Naive thymus-derived CD8-positive, alpha-beta T cell (primary cell): ENCODE data around the gene KATNBL1. TPM values are rescaled to one million over a fixed set of nuclear protein-coding genes. Genes with fewer than 3 reads are reported as not detected.
"Not testable (repeated sequence)": the region's sequence is repeated elsewhere in the genome, so short reads cannot be mapped to it uniquely, and the experiment has no call there.

Source experiments
- ATAC-seq, 2 donors: fragments of 150-1000 bp; cut with Tn5 transposase in 1 of 2; sonication (Bioruptor Pico), chemical (Tn5 transposase) in 1 of 2; 1 replicate in 1 of 2; 2 replicates in 1 of 2; pipeline ENCODE4 v1.10.0; 2021; ENCODE audit warnings: mild to moderate bottlenecking in 2 of 2, moderate library complexity in 2 of 2
- POLR2A ChIA-PET: fragments of 350-600 bp; sonication (Branson Sonifier 250); formaldehyde crosslinking; loops from one replicate; lab custom pipeline; 2021; ENCODE audit warnings: antibody characterized with exemption; lab: Charles Lee
- DNase-seq, 10 donors: peaks; one replicate each; pipeline versions ENCODE4 v3.0.0 to v3.0.0-alpha.2; 2020 to 2022
- H3K27ac Mint-ChIP-seq, 10 donors: one replicate each; pipeline ENCODE4 v1.8.0; 2020 to 2022; ENCODE audit warnings: mild to moderate bottlenecking in 10 of 10, mixed read lengths in 10 of 10, moderate library complexity in 4 of 10, inconsistent platforms in 1 of 10
- H3K27me3 Mint-ChIP-seq, 5 donors: one replicate each; pipeline ENCODE4 v1.8.0; 2021 to 2022; ENCODE audit warnings: mixed read lengths in 5 of 5
- H3K36me3 Mint-ChIP-seq, 3 donors: one replicate each; pipeline ENCODE4 v1.8.0; 2020 to 2022; ENCODE audit warnings: mixed read lengths in 3 of 3, mild to moderate bottlenecking in 2 of 3, inconsistent platforms in 1 of 3
- H3K4me1 Mint-ChIP-seq, 4 donors: one replicate each; pipeline ENCODE4 v1.8.0; 2021 to 2022; ENCODE audit warnings: mixed read lengths in 4 of 4
- H3K4me3 Mint-ChIP-seq, 10 donors: one replicate each; pipeline ENCODE4 v1.8.0; 2020 to 2022; ENCODE audit warnings: mild to moderate bottlenecking in 10 of 10, mixed read lengths in 10 of 10, moderate library complexity in 6 of 10, inconsistent platforms in 1 of 10
- H3K9me3 Mint-ChIP-seq, 9 donors: one replicate each; pipeline ENCODE4 v1.8.0; 2020 to 2022; ENCODE audit warnings: mixed read lengths in 9 of 9, mild to moderate bottlenecking in 3 of 9, inconsistent platforms in 1 of 9, moderate library complexity in 1 of 9
- polyA plus RNA-seq, 3 donors: library from polyadenylated mRNA; unstranded; fragments of 300-500 nt; fragmentation: Illumina TruSeq; gene quantifications; one replicate each; pipeline ENCODE4 v1.2.3, GENCODE V29; 2021
- total RNA-seq, 8 experiments: library from RNA in 2 of 8; stranded (reverse) in 2 of 8; gene quantifications; one replicate each; pipeline ENCODE4 v1.2.3 and lab custom pipeline; 2021 to 2026

KATNBL1 gene
- total and polyA plus RNA-seq, 5 experiments from 2014 or later = 24.6 to 38.8 (median 34.3) TPM

DNA sequence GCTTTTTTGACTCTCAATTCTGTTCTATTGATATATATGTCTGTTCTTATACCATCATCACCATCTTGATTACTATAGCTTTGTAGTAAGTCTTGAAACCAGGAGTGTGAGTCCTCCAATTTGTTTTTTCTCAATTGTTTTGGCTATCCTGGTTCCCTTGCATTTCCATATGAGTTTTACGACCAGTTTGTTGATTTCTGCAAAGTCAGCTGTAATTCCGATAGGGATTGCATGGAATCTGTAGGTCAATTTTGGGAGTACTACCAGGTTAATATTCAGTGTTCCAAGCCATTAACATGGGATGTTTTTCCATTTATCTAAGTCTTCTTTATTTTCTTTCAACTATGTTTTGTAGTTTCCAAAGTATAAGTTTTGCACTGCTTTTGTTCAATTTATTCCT lies 81.0 kb downstream of the KATNBL1 start:
- POLR2A ChIA-PET = no interaction called here
- H3K27ac Mint-ChIP-seq = no peak overlapping the region

DNA sequence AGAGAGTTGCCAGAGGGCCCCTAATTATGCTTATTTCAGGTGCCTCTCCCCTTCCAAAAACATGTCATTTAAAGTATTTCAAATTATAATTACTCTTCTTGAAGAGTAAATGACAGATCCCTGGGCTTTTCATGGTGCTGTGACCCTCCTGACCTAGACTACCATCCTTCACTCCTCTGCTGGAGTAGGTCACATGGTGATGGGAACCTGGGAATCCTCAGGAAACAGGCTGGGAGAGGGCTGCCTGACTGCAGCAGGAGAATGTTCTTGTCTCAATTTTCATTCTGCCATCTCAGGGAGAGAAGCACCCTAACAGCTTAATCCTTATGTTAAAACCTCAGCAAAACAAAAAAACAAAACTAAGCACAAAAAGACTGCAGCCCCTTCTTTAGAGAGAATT lies 83.4 kb downstream of the KATNBL1 start:
- Mint-ChIP-seq H3K27me3 (peaks cover 0 to 5% (median 0%) of the 10 kb centered on the region in 5 donors), H3K4me1 (no peaks in the 10 kb centered on the region), H3K4me3 (no peak overlapping the region), H3K9me3 (peaks cover 0 to 9% (median 2%) of the 10 kb centered on the region in 9 donors), H3K36me3 (no peaks in the 10 kb centered on the region), H3K27ac (no peak overlapping the region)
- DNase-seq (no peak), ATAC-seq (no peak)
- POLR2A ChIA-PET = no interaction called here

More for the DNA sequence above, 81.0 kb downstream of the KATNBL1 start:
- no peaks in the 10 kb centered on the region for H3K4me1 Mint-ChIP-seq
- H3K27me3 Mint-ChIP-seq = no peaks in the 10 kb centered on the region
- ATAC-seq (no peak), DNase-seq (no peak)
- no peak overlapping the region for H3K4me3 Mint-ChIP-seq
- H3K9me3 Mint-ChIP-seq = peaks cover 0 to 9% (median 2%) of the 10 kb centered on the region in 9 donors
- no peaks in the 10 kb centered on the region for H3K36me3 Mint-ChIP-seq

DNA sequence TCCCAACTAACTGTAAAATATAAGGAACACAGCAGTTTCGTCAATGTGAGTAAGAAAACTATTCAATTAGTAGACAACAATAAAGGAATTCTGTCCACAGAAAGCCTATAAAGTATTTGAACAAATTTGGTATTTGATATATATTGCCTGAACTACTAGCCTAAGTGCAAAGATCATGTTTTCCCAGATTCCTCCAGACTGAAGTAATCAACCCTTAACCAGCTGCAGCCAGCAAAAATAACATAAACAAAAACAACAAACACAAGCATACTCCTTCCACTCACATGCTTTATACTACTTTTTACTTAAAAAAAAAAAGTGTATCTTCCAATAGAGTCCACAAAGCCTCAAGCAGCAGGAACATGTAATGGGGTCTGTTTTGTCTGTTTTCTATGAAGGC lies 84.0 kb downstream of the KATNBL1 start:
- POLR2A ChIA-PET = no interaction called here
- H3K4me1 Mint-ChIP-seq = no peaks in the 10 kb centered on the region
- H3K27ac Mint-ChIP-seq = no peak overlapping the region
- H3K36me3 Mint-ChIP-seq = no peaks in the 10 kb centered on the region
- H3K4me3 Mint-ChIP-seq = no peak overlapping the region
- peaks cover 0 to 9% (median 2%) of the 10 kb centered on the region in 9 donors for H3K9me3 Mint-ChIP-seq
- no peak for DNase-seq
- no peak for ATAC-seq
- peaks cover under 1 to 7% (median 1%) of the 10 kb centered on the region in 5 donors for H3K27me3 Mint-ChIP-seq

DNA sequence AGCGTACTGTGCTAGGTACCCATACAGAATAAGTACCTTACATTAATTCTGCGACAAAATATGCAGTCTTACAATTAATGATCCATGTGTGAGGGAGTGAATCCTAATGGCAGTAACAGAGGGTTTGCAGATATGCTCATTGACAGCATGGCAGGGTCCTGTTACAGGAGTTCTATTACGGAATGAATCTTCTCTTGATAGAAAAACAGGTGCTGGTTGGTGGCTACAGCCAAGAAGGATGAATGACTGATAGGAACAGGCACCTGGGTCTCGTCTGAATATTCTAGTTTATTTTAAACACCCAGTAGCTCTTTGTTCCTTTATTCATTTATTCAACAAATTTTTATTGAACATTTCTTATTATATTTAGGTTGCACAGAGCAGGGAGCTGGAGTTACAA lies 85.2 kb downstream of the KATNBL1 start:
- Mint-ChIP-seq H3K9me3 (peaks cover 0 to 9% (median 2%) of the 10 kb centered on the region in 9 donors), H3K4me3 (no peak overlapping the region), H3K27ac (no peak overlapping the region), H3K36me3 (no peaks in the 10 kb centered on the region), H3K27me3 (peaks cover 6 to 12% (median 10%) of the 10 kb centered on the region in 5 donors), H3K4me1 (peaks cover 0 to 1% (median 0%) of the 10 kb centered on the region in 4 donors)
- no peak for DNase-seq
- ATAC-seq = no peak
- POLR2A ChIA-PET = no interaction called here

DNA sequence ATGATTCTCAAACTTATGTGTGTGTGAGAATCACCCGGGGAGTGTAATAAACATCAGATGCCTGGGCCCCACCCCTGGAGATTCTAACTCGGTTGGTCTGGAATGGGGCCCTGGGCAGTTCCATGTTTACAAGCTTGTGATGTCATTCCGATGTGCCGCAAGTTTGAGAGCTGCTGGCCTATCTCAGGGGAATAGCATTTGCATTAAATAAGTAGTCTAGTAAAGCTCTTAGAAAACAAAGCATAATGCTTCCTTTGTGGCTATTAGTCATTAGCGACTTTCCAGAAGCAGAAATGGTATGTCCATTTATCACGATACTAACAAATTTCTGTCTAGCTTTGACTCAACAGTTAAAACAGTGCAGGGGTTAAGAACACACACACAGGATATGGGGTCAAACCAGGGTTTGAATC lies 87.1 kb downstream of the KATNBL1 start:
- Mint-ChIP-seq H3K9me3 (peaks cover 0 to 9% (median 1%) of the 10 kb centered on the region in 9 donors), H3K36me3 (no peaks in the 10 kb centered on the region), H3K4me1 (peaks cover 0 to 1% (median 0%) of the 10 kb centered on the region in 4 donors), H3K4me3 (no peak overlapping the region), H3K27me3 (peaks cover 6 to 13% (median 10%) of the 10 kb centered on the region in 5 donors), H3K27ac (no peak overlapping the region)
- DNase-seq (no peak), ATAC-seq (no peak)
- POLR2A ChIA-PET = no interaction called here

DNA sequence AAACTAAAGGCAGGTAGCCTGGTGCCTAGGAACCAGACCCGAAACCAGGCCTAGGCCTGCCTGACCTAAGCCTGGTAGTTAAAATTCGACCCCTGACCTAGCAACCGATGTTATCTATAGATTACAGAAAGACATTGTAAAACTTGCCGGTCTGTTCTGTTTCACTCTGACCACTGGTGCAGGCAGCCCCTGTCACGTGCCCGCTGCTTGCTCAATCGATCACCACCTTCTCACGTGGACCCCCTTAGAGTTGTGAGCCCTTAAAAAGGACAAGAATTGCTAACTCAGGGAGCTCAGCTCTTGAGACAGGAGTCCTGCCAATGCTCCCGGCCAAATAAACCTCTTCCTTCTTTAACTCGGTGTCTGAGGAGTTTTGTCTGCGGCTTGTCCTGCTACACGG lies 88.1 kb downstream of the KATNBL1 start:
- DNase-seq, H3K4me3 Mint-ChIP-seq, ATAC-seq, H3K36me3 Mint-ChIP-seq, POLR2A ChIA-PET, H3K9me3 Mint-ChIP-seq, H3K4me1 Mint-ChIP-seq, H3K27ac Mint-ChIP-seq: not testable (repeated sequence)
- peaks cover 9 to 22% (median 15%) of the 10 kb centered on the region in 5 donors for H3K27me3 Mint-ChIP-seq

DNA sequence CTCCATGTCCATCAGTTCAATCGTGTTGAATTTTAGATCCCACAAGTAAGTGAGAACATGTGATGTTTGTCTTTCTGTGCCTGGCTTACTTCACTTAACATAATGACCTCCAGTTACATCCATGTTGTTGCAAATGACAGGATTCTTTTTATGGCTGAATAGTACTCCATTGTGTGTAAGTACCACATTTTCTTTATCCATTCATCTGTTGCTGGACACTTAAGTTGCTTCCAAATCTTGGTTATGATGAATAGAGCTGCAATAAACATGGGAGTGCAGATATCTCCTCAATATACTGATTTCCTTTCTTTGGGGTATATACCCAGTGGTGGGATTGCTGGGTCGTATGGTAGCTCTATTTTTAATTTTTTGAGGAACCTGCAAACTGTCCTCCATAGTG lies 89.5 kb downstream of the KATNBL1 start:
- H3K27ac Mint-ChIP-seq, H3K36me3 Mint-ChIP-seq, DNase-seq, POLR2A ChIA-PET, H3K9me3 Mint-ChIP-seq, H3K4me3 Mint-ChIP-seq, H3K4me1 Mint-ChIP-seq, ATAC-seq: not testable (repeated sequence)
- peaks cover 12 to 22% (median 16%) of the 10 kb centered on the region in 5 donors for H3K27me3 Mint-ChIP-seq

DNA sequence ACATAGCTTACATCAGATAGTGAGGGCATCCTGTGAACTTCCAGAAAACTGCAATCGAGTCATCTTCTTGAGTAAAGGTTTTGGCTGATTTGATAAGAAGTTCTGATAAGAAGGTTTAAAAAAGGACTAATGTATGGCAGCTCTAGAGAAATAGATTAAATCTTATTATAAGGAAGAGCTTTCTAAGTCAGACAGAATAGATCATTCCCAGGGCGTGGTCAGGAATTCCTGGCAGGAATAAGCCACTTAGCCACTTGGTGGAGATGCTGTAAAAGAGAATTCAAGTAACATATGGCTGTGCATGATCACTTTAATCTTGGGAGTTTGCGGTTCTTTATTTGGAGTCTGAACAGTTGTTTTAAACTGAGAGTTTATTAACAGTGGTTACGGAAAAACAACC lies 90.6 kb downstream of the KATNBL1 start:
- no peaks in the 10 kb centered on the region for H3K9me3 Mint-ChIP-seq
- no peaks in the 10 kb centered on the region for H3K36me3 Mint-ChIP-seq
- ATAC-seq = no peak
- no peak overlapping the region for H3K4me3 Mint-ChIP-seq
- H3K4me1 Mint-ChIP-seq = peaks cover 0 to 1% (median 0%) of the 10 kb centered on the region in 4 donors
- H3K27me3 Mint-ChIP-seq = peaks cover 12 to 29% (median 17%) of the 10 kb centered on the region in 5 donors
- POLR2A ChIA-PET = no interaction called here
- no peak overlapping the region for H3K27ac Mint-ChIP-seq
- no peak for DNase-seq

DNA sequence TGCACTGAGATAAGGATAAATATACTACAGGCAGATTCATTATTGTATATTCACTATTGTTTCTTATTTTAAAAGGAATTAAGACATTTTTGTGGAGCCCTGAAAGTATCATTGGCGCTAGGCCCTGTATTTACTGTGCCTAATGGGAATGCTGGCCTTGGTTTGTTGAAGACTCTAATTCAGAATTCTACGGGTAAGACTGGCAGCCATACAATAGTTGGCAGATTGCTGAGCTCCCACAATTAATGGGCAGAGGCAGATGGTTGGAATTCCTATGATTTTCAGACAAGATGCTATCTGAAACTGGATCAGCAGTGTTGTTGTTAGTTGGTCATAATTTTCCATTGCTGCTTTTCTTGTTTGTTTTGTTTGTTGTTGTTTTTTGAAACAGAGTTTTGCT lies 93.3 kb downstream of the KATNBL1 start:
- Mint-ChIP-seq H3K36me3 (no peaks in the 10 kb centered on the region), H3K4me1 (peaks cover 0 to 1% (median 0%) of the 10 kb centered on the region in 4 donors), H3K27ac (no peak overlapping the region), H3K4me3 (no peak overlapping the region), H3K9me3 (no peaks in the 10 kb centered on the region), H3K27me3 (peaks cover 10 to 33% (median 18%) of the 10 kb centered on the region in 5 donors)
- POLR2A ChIA-PET = no interaction called here
- no peak for DNase-seq
- no peak for ATAC-seq

DNA sequence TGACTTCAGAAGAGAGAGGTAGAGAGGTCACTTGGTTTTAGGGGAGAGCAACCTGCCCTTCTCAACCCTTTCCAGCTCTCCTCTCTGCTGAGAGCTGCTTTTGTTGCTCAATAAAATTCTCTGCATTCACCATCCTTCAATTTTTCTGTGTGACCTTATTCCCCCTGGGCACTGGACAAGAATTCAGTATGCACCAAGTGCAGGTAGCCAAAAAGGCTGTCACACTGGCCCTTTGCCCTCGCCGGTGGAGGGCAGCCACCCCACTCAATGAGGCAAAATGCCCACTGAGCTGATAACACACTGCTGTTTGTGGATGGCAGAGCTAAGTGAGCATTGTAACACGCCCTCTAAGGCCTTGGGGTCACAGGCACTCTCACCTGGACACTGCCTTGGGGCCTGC lies 95.2 kb downstream of the KATNBL1 start:
- POLR2A ChIA-PET = no interaction called here

DNA sequence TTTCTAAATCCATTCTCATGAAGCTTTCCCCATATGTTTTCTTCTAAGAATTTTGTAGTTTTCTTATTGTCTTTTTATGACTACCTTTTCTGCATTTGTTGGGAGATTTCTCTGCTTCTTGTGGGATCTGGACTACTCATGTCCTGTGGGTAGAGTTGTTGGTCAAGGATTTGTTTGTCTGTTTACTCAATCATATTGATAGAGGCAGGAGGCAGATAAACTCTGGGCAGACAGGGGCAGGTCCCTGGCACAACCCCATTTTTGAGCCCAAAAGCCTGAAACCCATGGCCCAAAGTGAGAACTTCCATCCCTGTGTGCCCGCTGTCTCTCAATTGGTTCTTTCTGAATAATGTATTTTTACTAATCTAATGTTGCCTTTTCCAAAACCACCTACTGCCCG lies 95.7 kb downstream of the KATNBL1 start:
- Mint-ChIP-seq H3K4me1 (no peaks in the 10 kb centered on the region), H3K9me3 (no peaks in the 10 kb centered on the region), H3K27me3 (peaks cover 4 to 21% (median 11%) of the 10 kb centered on the region in 5 donors), H3K36me3 (no peaks in the 10 kb centered on the region), H3K27ac (no peak overlapping the region), H3K4me3 (no peak overlapping the region)
- ATAC-seq = no peak
- POLR2A ChIA-PET = no interaction called here
- DNase-seq = no peak

More for the DNA sequence above, 95.2 kb downstream of the KATNBL1 start:
- H3K27me3 Mint-ChIP-seq = peaks cover 4 to 21% (median 13%) of the 10 kb centered on the region in 5 donors
- no peak for ATAC-seq
- H3K36me3 Mint-ChIP-seq = no peaks in the 10 kb centered on the region
- H3K9me3 Mint-ChIP-seq = no peaks in the 10 kb centered on the region
- H3K4me3 Mint-ChIP-seq = no peak overlapping the region
- DNase-seq = no peak
- no peak overlapping the region for H3K27ac Mint-ChIP-seq
- no peaks in the 10 kb centered on the region for H3K4me1 Mint-ChIP-seq

DNA sequence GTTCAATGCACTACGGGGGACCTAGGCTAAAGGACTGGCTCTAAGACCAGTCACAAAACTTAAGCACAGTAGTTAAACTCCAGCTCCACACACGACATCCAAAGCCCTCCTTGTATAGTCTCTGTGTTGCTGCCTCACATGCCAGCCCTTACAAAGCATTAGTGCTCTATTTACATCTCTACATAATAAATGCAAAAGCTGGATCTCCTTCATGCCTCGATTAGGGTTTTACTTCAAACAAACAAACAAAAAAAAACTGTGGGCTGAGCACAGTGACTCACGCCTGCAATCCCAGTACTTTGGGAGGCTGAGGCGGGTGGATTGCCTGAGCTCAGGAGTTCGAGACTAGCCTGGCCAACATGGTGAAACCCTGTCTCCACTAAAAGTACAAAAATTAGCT lies 98.4 kb downstream of the KATNBL1 start:
- no peak for DNase-seq
- POLR2A ChIA-PET = no interaction called here
- Mint-ChIP-seq H3K27ac (no peak overlapping the region), H3K36me3 (peaks cover 0 to under 1% (median 0%) of the 10 kb centered on the region in 3 donors), H3K4me1 (no peaks in the 10 kb centered on the region), H3K27me3 (peaks cover 0 to 17% (median 5%) of the 10 kb centered on the region in 5 donors), H3K9me3 (peaks cover 0 to 1% (median 0%) of the 10 kb centered on the region in 9 donors), H3K4me3 (no peak overlapping the region)
- no peak for ATAC-seq

DNA sequence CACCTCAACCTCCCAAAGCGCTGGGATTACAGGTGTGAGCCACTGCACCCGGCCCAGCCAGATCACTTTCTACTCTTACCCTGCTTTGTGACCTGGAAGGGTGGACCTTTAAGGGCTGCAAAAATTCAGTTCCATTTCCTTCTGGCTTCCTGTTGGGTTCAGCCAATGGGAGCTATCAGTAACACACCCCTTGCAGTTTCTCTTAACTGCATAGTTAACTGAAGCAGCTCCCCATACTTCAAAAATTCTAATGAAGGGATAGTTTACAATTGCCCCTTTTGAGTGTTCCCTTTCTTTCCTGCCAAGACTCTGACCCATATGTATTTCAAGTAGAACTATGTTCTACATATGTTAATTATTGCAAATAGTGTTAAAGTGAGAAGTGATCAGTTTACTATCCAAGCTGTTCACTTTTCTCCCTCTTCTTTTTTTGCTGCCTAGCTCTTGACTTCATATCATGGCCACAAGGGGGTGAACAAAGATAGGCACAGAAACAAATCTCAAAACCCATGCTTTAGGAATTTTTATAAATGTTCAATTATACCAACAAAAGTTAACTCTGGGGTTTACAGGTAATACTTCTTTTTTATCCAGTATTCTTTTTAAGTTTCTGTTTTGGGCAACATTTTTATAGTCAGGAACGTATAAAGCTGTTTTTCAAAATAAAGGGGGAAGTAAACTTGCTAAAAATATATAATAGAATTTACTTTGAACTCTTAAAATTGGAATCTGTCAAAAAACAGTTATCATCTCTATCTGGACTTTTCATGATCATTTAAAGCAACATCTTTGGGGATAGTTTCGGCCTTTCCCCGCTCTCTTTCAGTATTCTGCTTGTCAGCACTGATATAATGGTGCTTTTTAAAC lies 99.9 kb downstream of the KATNBL1 start:
- peak in 2 of 10 donors; percentile 16 to 18 for DNase-seq
- Mint-ChIP-seq H3K36me3 (peaks cover 0 to 6% (median 2%) of the 10 kb centered on the region in 3 donors), H3K9me3 (peaks cover 0 to 7% (median 1%) of the 10 kb centered on the region in 9 donors), H3K4me1 (peaks cover 0 to 1% (median 0%) of the 10 kb centered on the region in 4 donors), H3K4me3 (no peak overlapping the region), H3K27me3 (peaks cover 0 to 12% (median 5%) of the 10 kb centered on the region in 5 donors), H3K27ac (no peak overlapping the region)
- POLR2A ChIA-PET = no interaction called here
- no peak for ATAC-seq
